Measurements from ENCODE around the gene REM2.

DNA sequence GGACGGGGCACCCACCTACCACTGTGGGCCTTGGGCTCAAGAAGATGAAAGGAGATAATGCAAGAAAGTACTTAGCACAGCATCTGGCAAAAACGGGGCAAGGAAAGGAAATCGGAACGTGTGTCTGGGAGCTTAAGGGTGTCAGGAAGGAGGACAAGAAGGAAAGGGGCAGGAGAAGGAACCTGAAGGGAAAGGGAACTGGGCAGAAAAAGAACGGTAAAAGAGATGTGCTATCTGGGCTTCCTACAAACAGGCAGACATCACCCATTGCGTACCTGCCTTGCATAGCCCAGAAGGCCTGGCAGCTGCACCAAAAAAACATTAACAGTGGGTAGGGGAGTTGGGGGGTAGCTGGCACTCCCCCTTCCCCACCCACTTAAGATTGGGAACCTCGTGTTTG is 958 bp upstream of the REM2 start:
- TF ChIP-seq, protein P1, sequence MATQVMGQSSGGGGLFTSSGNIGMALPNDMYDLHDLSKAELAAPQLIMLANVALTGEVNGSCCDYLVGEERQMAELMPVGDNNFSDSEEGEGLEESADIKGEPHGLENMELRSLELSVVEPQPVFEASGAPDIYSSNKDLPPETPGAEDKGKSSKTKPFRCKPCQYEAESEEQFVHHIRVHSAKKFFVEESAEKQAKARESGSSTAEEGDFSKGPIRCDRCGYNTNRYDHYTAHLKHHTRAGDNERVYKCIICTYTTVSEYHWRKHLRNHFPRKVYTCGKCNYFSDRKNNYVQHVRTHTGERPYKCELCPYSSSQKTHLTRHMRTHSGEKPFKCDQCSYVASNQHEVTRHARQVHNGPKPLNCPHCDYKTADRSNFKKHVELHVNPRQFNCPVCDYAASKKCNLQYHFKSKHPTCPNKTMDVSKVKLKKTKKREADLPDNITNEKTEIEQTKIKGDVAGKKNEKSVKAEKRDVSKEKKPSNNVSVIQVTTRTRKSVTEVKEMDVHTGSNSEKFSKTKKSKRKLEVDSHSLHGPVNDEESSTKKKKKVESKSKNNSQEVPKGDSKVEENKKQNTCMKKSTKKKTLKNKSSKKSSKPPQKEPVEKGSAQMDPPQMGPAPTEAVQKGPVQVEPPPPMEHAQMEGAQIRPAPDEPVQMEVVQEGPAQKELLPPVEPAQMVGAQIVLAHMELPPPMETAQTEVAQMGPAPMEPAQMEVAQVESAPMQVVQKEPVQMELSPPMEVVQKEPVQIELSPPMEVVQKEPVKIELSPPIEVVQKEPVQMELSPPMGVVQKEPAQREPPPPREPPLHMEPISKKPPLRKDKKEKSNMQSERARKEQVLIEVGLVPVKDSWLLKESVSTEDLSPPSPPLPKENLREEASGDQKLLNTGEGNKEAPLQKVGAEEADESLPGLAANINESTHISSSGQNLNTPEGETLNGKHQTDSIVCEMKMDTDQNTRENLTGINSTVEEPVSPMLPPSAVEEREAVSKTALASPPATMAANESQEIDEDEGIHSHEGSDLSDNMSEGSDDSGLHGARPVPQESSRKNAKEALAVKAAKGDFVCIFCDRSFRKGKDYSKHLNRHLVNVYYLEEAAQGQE (IDR thresholded peaks at IDR 0.05; ENCODE audit: insufficient replicate concordance, low read depth) = no peak
- TF ChIP-seq, protein P2, sequence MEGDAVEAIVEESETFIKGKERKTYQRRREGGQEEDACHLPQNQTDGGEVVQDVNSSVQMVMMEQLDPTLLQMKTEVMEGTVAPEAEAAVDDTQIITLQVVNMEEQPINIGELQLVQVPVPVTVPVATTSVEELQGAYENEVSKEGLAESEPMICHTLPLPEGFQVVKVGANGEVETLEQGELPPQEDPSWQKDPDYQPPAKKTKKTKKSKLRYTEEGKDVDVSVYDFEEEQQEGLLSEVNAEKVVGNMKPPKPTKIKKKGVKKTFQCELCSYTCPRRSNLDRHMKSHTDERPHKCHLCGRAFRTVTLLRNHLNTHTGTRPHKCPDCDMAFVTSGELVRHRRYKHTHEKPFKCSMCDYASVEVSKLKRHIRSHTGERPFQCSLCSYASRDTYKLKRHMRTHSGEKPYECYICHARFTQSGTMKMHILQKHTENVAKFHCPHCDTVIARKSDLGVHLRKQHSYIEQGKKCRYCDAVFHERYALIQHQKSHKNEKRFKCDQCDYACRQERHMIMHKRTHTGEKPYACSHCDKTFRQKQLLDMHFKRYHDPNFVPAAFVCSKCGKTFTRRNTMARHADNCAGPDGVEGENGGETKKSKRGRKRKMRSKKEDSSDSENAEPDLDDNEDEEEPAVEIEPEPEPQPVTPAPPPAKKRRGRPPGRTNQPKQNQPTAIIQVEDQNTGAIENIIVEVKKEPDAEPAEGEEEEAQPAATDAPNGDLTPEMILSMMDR (IDR thresholded peaks at IDR 0.05; ENCODE audit: insufficient read depth, low read length) = no peak
- no peak for TF ChIP-seq GABPA (IDR thresholded peaks at IDR 0.05; ENCODE audit: low read depth)
- TF ChIP-seq POLR2AphosphoS5 (IDR thresholded peaks at IDR 0.05; ENCODE audit: low read depth) = no peak
